NCI-H2107 treated with DMSO at 0.1 percent for 48 hours (cell line): ENCODE data around the gene TRANK1.
"Not testable (repeated sequence)": the region's sequence is repeated elsewhere in the genome, so short reads cannot be mapped to it uniquely, and the experiment has no call there.

ENCODE experiments used
- DNase-seq: peaks from one replicate; lab custom pipeline; 2025; ENCODE audit not compliant: unreplicated experiment; lab: John Stamatoyannopoulos, UW

TRANK1 gene

DNA sequence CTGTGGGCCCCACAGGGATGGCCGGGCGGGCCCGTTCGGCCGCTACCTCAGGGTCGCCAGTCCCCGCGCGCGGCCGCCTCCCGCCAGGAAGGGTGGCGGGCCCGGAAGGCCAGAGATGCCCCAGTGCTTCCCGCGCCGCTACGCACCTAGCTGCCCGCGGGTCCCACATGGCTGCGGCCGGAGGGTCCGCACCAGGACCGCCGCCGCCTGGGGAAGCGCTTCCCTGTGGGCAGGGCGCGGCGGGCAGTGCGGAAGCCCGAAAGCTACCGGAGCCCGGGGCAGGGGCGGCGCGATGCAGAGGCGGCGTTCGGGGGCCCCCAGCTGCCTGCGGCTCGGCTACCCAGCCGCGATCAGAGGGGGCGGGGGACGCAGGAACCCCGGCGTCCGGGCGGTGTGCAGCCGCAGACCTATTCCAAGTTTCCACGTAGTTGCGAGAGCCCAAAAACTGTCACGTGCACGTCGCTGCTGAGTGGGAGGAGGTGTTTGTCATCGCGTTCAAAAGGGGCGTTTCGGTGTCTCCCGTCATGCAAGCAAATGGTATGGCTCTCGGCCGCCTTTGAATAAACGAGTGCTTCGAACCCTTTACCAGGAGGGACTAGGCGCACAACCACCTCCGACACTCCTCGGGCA, at the start of gene TRANK1:
Gene TRANK1, minus strand, starts transcription at position 414 of the 630 bp plus-strand sequence. Its CDS starts 245 bp downstream, at position 169.
- no peak for DNase-seq

DNA sequence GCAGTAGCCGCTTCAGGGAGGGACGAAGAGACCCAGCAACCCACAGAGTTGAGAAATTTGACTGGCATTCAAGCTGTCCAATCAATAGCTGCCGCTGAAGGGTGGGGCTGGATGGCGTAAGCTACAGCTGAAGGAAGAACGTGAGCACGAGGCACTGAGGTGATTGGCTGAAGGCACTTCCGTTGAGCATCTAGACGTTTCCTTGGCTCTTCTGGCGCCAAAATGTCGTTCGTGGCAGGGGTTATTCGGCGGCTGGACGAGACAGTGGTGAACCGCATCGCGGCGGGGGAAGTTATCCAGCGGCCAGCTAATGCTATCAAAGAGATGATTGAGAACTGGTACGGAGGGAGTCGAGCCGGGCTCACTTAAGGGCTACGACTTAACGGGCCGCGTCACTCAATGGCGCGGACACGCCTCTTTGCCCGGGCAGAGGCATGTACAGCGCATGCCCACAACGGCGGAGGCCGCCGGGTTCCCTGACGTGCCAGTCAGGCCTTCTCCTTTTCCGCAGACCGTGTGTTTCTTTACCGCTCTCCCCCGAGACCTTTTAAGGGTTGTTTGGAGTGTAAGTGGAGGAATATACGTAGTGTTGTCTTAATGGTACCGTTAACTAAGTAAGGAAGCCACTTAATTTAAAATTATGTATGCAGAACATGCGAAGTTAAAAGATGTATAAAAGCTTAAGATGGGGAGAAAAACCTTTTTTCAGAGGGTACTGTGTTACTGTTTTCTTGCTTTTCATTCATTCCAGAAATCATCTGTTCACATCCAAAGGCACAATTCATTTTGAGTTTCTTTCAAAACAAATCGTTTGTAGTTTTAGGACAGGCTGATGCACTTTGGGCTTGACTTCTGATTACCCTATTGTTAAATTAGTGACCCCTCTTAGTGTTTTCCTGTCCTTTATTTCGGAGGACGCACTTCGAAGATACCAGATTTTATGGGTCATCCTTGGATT, 48.8 kb upstream of the TRANK1 start, which contains the start of gene MLH1:
Gene MLH1, plus strand, starts transcription at position 193 of the 958 bp plus-strand sequence. Its CDS starts 30 bp downstream, at position 223.
- DNase-seq, result no peak

GRCh38 chr3:36992806-36993325, 48.0 kb upstream of the TRANK1 start, which contains the start of gene EPM2AIP1:
TSS of gene EPM2AIP1 (minus strand) at chr3:36993131. CDS start at chr3:36993077, 54 bp downstream.
- no peak for DNase-seq

GRCh38 chr3:36991923-36992805, 47.3 kb upstream of the TRANK1 start:
- no peak for DNase-seq

- no peak for DNase-seq
These were observed 46.3 kb upstream of the TRANK1 start for GRCh38 chr3:36991147-36991546.

GRCh38 chr3:36989568-36989967, 44.7 kb upstream of the TRANK1 start:
- DNase-seq, result no peak

DNA sequence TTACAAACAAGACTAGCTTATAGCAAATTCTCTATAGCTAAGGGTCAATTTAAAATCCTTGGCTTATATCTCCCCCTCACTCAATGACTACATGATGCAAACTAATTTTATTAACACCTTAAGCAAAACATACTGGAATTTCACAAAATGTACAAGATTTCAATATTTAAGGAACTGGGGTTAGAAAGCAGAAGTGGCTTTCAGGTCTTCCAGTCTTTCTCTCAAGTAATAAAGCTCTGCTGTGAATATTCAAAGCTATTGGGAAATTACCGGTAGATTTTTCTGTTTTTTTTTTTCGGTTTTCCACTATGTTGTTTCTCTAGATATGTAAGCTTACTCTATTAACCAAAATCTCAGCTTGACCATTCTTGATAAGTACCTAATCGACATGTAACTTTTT, 44.2 kb upstream of the TRANK1 start:
- DNase-seq, result no peak

- no peak for DNase-seq
These were observed 43.5 kb upstream of the TRANK1 start for GRCh38 chr3:36988356-36988755.

- DNase-seq, result no peak
These were observed 36.2 kb upstream of the TRANK1 start for GRCh38 chr3:36981006-36981405.

DNA sequence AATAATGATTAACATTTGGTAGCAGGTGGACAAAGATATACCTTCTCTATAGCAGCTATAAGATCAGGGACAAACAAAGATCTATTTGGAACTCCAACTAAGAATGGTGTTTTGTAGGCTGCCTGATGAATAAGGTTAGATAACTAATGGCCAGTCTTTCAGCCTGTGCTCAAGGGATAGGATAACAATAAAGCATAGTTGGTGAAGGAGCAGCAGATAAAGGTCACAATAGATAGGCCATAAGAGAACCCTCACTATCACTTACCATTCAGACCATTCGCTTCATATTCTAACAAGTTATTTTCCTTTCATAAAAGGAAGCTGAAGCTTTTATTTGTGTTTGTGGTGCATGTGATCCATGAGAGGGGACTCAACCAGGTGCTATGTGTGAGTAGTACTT, 28.3 kb upstream of the TRANK1 start:
- DNase-seq, result no peak

- DNase-seq, result no peak
These were observed 27.3 kb upstream of the TRANK1 start for GRCh38 chr3:36972163-36972562.

- DNase-seq, result peak; percentile 84
These were observed 24.9 kb upstream of the TRANK1 start for GRCh38 chr3:36969540-36970432.

DNA sequence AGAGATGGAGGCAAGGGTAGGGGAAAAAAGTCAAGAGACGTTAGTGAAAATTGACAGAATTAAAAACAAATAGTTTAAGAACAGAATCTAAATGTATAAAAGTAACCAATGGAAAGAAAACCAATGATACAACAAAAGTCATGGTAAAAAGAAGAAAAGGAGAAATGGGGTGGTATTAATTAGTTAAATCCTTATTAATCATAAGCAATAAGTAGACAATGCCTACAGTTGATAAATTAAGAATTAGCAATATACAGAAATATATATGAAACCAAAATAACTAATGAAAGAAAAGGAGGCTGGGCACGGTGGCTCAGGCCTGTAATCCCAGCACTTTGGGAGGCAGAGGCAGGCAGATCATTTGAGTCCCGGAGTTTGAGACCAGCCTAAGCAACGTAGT, 24.2 kb upstream of the TRANK1 start:
- DNase-seq, result no peak

GRCh38 chr3:36965440-36965839, 20.6 kb upstream of the TRANK1 start:
- DNase-seq, result no peak

DNA sequence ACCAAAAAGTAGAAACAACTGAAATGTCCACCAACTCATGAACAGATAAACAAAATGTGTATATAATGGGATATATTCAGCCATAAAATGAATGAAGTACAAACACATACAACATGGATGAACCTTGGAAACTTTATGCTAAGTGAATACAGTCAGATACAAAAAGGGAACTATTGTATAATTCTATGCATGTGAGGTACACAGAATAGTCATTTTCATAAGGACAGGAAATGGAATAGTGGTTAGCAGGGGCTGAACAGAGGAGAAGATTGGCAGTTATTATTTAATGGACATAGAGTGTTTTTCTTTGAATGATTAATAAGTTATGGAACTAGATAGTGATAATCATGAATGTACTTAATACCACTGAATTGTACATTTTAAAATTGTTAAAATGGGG, 20.0 kb upstream of the TRANK1 start:
- no peak for DNase-seq

DNA sequence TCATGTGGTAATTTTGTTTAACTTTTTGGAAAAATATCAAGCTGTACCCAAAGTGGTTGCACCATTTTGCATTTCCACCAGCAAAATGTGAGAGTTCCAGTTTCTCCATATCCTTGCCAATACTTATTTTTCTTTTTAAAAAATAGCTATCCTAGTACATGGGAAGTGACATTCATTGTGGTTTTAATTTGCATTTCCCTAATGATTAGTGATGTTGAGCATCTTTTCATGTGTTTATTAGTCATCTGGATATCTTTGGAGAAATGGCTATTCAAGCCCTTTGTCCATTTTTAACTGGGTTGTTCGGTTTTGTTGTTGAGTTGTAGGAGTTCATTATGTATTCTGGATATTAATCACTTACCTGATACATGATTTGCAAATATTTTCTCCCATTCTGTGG, 19.5 kb upstream of the TRANK1 start:
- no peak for DNase-seq

DNA sequence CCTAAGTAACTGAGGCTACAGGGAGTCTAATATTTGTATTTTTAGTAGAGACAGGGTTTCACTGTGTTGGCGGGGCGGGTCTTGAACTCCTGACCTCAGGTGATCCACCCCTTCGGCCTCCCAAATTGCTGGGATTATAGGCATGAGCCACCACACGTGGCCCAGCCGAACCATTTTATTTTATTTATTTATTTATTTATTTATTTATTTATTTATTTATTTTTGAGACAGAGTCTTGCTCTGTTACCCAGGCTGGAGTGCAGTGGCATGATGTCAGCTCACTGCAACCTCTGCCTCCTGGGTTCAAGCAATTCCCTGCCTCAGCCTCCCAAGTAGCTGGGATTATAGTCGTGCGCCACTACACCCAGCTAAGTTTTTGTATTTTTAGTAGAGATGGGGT, 18.2 kb upstream of the TRANK1 start:
- not testable (repeated sequence) for DNase-seq

- DNase-seq, result no peak
These were observed 15.6 kb upstream of the TRANK1 start for GRCh38 chr3:36960502-36960901.

DNA sequence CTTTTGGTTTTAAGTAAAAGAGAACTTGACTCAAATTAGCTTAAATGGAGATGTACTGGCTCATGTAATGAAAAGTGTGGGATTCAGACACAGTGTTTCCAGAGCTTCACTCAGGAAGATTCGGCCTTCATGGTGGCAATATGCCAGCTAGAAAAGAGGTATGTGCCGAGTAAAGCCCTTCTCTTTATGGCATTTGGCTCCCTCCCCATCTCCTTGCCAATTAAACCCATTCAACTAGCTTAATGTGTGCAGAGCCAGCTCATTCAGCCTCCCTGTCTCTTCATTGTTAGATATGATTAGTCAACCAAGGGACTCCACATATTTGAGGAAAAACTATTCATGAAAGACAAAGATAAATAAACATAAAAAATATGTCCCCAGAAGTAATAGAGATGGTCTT, 15.0 kb upstream of the TRANK1 start:
- peak; percentile 20 for DNase-seq
